Measurements from ENCODE around the gene LSP1. TPM values are rescaled to one million over a fixed set of nuclear protein-coding genes. Genes with fewer than 3 reads are reported as not detected.

Gene LSP1
- total and polyA plus RNA-seq, 2 of the 8 experiments (the other 6 are each of a cell fraction or from before 2014, with no cell fraction given) = 0.03 TPM; not detected in 1

DNA sequence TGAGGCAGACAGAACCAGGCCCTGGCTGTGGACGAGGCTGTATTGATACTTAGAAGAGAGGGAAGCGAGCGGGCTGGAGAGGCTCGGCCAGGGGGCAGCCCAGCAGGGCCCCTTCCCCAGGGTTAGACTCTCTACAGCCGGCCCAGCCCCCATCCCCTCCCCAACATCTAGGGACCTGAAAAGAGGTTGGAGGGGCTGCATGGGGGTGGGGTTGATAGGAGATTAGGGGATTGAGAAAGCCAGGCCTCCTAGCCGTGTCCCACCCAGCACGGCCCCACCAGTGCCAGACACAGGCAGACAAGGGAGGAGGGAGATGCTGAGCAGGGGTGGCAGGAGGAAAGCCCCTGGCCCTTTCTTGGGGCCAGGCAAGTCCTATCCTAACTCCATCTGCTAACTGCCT lies 5.7 kb downstream of the LSP1 start:
- no peak overlapping the region for H2AK5ac ChIP-seq (ENCODE audit: low read depth, low read length)
- H3K27me3 ChIP-seq (replicated peaks in 1 of 4; ENCODE audit: control insufficient read depth in 3 of 4, extremely low read depth in 1 of 4, insufficient read depth in 3 of 4, low read length in 3 of 4) = no peaks in the 10 kb centered on the region; a peak in 1 of 7 replicates
- H2BK5ac ChIP-seq (ENCODE audit: low read depth, low read length) = no peak overlapping the region
- no peak overlapping the region for H3K27ac ChIP-seq (ENCODE audit: low read depth, low read length)
- H3K4me3 ChIP-seq (ENCODE audit: extremely low read depth in 1 of 4, insufficient read depth in 2 of 4, low read depth in 3 of 4, low read length in 4 of 4) = no peak overlapping the region
- no peak overlapping the region for H2BK12ac ChIP-seq (ENCODE audit: low read depth, low read length)
- TF ChIP-seq EZH2 (IDR thresholded peaks at IDR 0.05; ENCODE audit: low read depth, low read length, severe bottlenecking) = no peak
- TF ChIP-seq, protein P1, sequence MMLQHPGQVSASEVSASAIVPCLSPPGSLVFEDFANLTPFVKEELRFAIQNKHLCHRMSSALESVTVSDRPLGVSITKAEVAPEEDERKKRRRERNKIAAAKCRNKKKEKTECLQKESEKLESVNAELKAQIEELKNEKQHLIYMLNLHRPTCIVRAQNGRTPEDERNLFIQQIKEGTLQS (IDR thresholded peaks at IDR 0.05; ENCODE audit: insufficient read depth, low read depth, low read length) = no peak
- TF ChIP-seq YY1 (IDR thresholded peaks at IDR 0.05; ENCODE audit: low read depth, low read length) = no peak
- no peak for TF ChIP-seq PHF8 (conservative IDR thresholded peaks at IDR 0.05; ENCODE audit: low read depth, low read length)
- no peak for TF ChIP-seq TCF12 (IDR thresholded peaks at IDR 0.05; ENCODE audit: low read depth, low read length)
- TF ChIP-seq RBBP5 (IDR thresholded peaks at IDR 0.05; ENCODE audit: borderline replicate concordance, low read depth, low read length) = no peak
- no peak for TF ChIP-seq SP1 (IDR thresholded peaks at IDR 0.05; ENCODE audit: low read depth, low read length)
- TF ChIP-seq SP2 (IDR thresholded peaks at IDR 0.05; ENCODE audit: low read length) = no peak
- no peak for TF ChIP-seq KDM1A (IDR thresholded peaks at IDR 0.05; ENCODE audit: borderline replicate concordance, low read length)
- TF ChIP-seq NRF1 (IDR thresholded peaks at IDR 0.05; ENCODE audit: low read depth, low read length) = no peak
- no peak overlapping the region for H3K56ac ChIP-seq (replicated peaks; ENCODE audit: insufficient read length, low read depth, low read length)
- H3K79me1 ChIP-seq (ENCODE audit: low read depth, low read length) = no peaks in the 10 kb centered on the region
- no peak overlapping the region for H2BK20ac ChIP-seq (ENCODE audit: low read length)
- ChIA-PET CTCF (ENCODE audit: partially characterized antibody) (interaction anchor here (1.2 to 15.7 kb wide), 8 partner anchors 11 to 295 kb away, joined by 3 to 232 read pairs (median 8); no protein-coding TSS in a partner anchor), POLR2A (ENCODE audit: partially characterized antibody) (no interaction called here)
- H3K4me2 ChIP-seq (ENCODE audit: insufficient read depth in 1 of 2, low read depth in 2 of 2, low read length in 2 of 2) = no peak overlapping the region
- no peak overlapping the region for H3K18ac ChIP-seq (ENCODE audit: extremely low read depth, low read length)
- H3K4ac ChIP-seq (replicated peaks; ENCODE audit: insufficient read length, low read depth, low read length) = no peak overlapping the region
- 78% methylated on average over 7 of the region's 7 CpGs; no CpG with 5 or more reads in 1 of the 2 experiments for WGBS, 2 experiments (ENCODE audit: extremely low coverage in 1 of 2, insufficient coverage in 1 of 2, insufficient read length in 1 of 2, insufficient replicate concordance in 2 of 2, low coverage in 1 of 2, low lambda C conversion rate in 2 of 2, missing lambda C conversion rate in 1 of 2)
- no peaks in the 10 kb centered on the region for H3K9me3 ChIP-seq (ENCODE audit: insufficient read depth in 2 of 2, low read depth in 1 of 2, low read length in 1 of 2)
- FAIRE-seq (no peak), DNase-seq (ENCODE audit: low read depth in 1 of 2, low spot score in 2 of 2) (no peak)
- no peak overlapping the region for H4K5ac ChIP-seq (ENCODE audit: insufficient read length, low read depth, low read length)
- H3K79me2 ChIP-seq (ENCODE audit: control insufficient read depth in 1 of 2, insufficient read depth in 2 of 2, low read length in 2 of 2) = no peaks in the 10 kb centered on the region
- H4K20me1 ChIP-seq (replicated peaks in 1 of 2; ENCODE audit: control insufficient read depth in 1 of 2, insufficient read depth in 2 of 2, low read length in 2 of 2) = peaks cover 0 to 2% of the 10 kb centered on the region in 2 experiments
- H3K36me3 ChIP-seq (ENCODE audit: control insufficient read depth in 2 of 4, insufficient read depth in 4 of 4, low read length in 3 of 4) = no peaks in the 10 kb centered on the region
- H2AFZ ChIP-seq (ENCODE audit: low read length) = no peak overlapping the region
- H3K9ac ChIP-seq (replicated peaks in 1 of 4; ENCODE audit: extremely low read depth in 1 of 4, low read depth in 3 of 4, low read length in 3 of 4) = no peak overlapping the region
- H3K23me2 ChIP-seq (ENCODE audit: low read depth, low read length) = peaks cover 12% of the 10 kb centered on the region; the same call in 1 of the 2 replicates
- H3K14ac ChIP-seq (ENCODE audit: insufficient read length) = no peak overlapping the region
- H2BK15ac ChIP-seq (ENCODE audit: low read length) = no peak overlapping the region
- no peak overlapping the region for H2BK120ac ChIP-seq (replicated peaks; ENCODE audit: low read depth, low read length)
- no peak overlapping the region for H4K8ac ChIP-seq (ENCODE audit: extremely low read depth, insufficient read depth, low read length)
- H4K91ac ChIP-seq (replicated peaks; ENCODE audit: insufficient read length, low read length) = no peak overlapping the region
- H3K4me1 ChIP-seq (replicated peaks in 1 of 4; ENCODE audit: control insufficient read depth in 3 of 4, insufficient read depth in 4 of 4, low read length in 3 of 4) = peaks cover 0 to 10% (median 1%) of the 10 kb centered on the region in 4 experiments; a peak in 3 of 7 replicates
- no peak overlapping the region for H3K23ac ChIP-seq (ENCODE audit: insufficient read length)

Measured in H1 (cell line).